Upper lobe of right lung (tissue), 1 donor: ENCODE measurements around the gene MRPL32. TPM values are rescaled to one million over a fixed set of nuclear protein-coding genes. Genes with fewer than 3 reads are reported as not detected.

Experiments
- ATAC-seq: fragments of 200-7000 bp; cut with Tn5 transposase; one replicate; pipeline ENCODE4 v1.9.1; 2020; ENCODE audit warnings: mild to moderate bottlenecking, moderate library complexity
- DNase-seq: peaks from one replicate; pipeline ENCODE4 v3.0.0-alpha.2; 2020
- H3K27ac ChIP-seq: fragments of 200-600 bp; one replicate; pipeline ENCODE4 v1.8.0; 2022
- H3K27me3 ChIP-seq: fragments of 200-600 bp; one replicate; pipeline ENCODE4 v1.8.0; 2022; ENCODE audit warnings: mild to moderate bottlenecking
- H3K36me3 ChIP-seq: fragments of 200-600 bp; one replicate; pipeline ENCODE4 v1.8.0; 2022
- H3K4me1 ChIP-seq: fragments of 200-600 bp; one replicate; pipeline ENCODE4 v1.8.0; 2022
- H3K4me3 ChIP-seq: fragments of 200-600 bp; one replicate; pipeline ENCODE4 v1.8.0; 2022; ENCODE audit warnings: mild to moderate bottlenecking
- H3K9me3 ChIP-seq: fragments of 200-600 bp; one replicate; pipeline ENCODE4 v1.8.0; 2022
- CTCF ChIP-seq: fragments of 200-600 bp; IDR thresholded peaks from one replicate; pipeline ENCODE4 v1.8.0; 2022; ENCODE audit warnings: antibody characterized with exemption
- intact Hi-C: fragments of 100-400 bp; cut with DNase I; formaldehyde crosslinking; loops from one replicate; pipeline ENCODE4 v1.11.0; 2022
- total RNA-seq: library from RNA; stranded (reverse); fragmentation: NEBNext Ultra II Directional; extraction: Animal tissue kit (Norgen Biotek cat#: 25700); gene quantifications from one replicate; pipeline ENCODE4 v1.2.1, GENCODE V29; 2021
- donor health status: DM: no; HTN: yes; CAD: no; lungs with severe emphysema.

Gene MRPL32
- total RNA-seq, 1 donor from 2014 or later = 44.8 TPM

GRCh38 chr7:42893346-42894240 lies 38.6 kb upstream of the MRPL32 start:
- intact Hi-C loops = no loop called here
- no peak for ATAC-seq
- H3K4me1 ChIP-seq = peaks cover 5% of the 10 kb centered on the region
- no peak for DNase-seq
- no peak overlapping the region for H3K4me3 ChIP-seq
- H3K27ac ChIP-seq = no peak overlapping the region
- no peaks in the 10 kb centered on the region for H3K36me3 ChIP-seq
- TF ChIP-seq CTCF = no peak
- no peaks in the 10 kb centered on the region for H3K27me3 ChIP-seq
- no peaks in the 10 kb centered on the region for H3K9me3 ChIP-seq

- H3K36me3 ChIP-seq = no peaks in the 10 kb centered on the region
- ATAC-seq (no peak), DNase-seq (no peak)
- H3K27me3 ChIP-seq = no peaks in the 10 kb centered on the region
- TF ChIP-seq CTCF = no peak
- intact Hi-C loops = no loop called here
- no peaks in the 10 kb centered on the region for H3K9me3 ChIP-seq
- H3K4me3 ChIP-seq = no peak overlapping the region
- H3K4me1 ChIP-seq = no peaks in the 10 kb centered on the region
- H3K27ac ChIP-seq = no peak overlapping the region
These were observed 31.3 kb upstream of the MRPL32 start for GRCh38 chr7:42900842-42901241.

GRCh38 chr7:42902331-42902730 lies 29.8 kb upstream of the MRPL32 start:
- Histone ChIP-seq H3K4me3 (no peak overlapping the region), H3K27me3 (no peaks in the 10 kb centered on the region), H3K9me3 (no peaks in the 10 kb centered on the region), H3K36me3 (no peaks in the 10 kb centered on the region), H3K27ac (no peak overlapping the region), H3K4me1 (peaks cover 4% of the 10 kb centered on the region)
- no peak for ATAC-seq
- TF ChIP-seq CTCF = no peak
- DNase-seq = no peak
- intact Hi-C loops = no loop called here

GRCh38 chr7:42906181-42906580 lies 26.0 kb upstream of the MRPL32 start:
- ATAC-seq (no peak), DNase-seq (no peak)
- Histone ChIP-seq H3K4me3 (no peak overlapping the region), H3K36me3 (no peaks in the 10 kb centered on the region), H3K27me3 (no peaks in the 10 kb centered on the region), H3K27ac (no peak overlapping the region), H3K9me3 (no peaks in the 10 kb centered on the region), H3K4me1 (peaks cover 15% of the 10 kb centered on the region)
- TF ChIP-seq CTCF = no peak
- intact Hi-C loops = no loop called here

- DNase-seq (no peak), ATAC-seq (no peak)
- no peaks in the 10 kb centered on the region for H3K27me3 ChIP-seq
- no peaks in the 10 kb centered on the region for H3K9me3 ChIP-seq
- no peaks in the 10 kb centered on the region for H3K36me3 ChIP-seq
- no peak overlapping the region for H3K27ac ChIP-seq
- intact Hi-C loops = no loop called here
- TF ChIP-seq CTCF = no peak
- H3K4me3 ChIP-seq = no peak overlapping the region
- peaks cover 15% of the 10 kb centered on the region for H3K4me1 ChIP-seq
These were observed 24.9 kb upstream of the MRPL32 start for GRCh38 chr7:42907316-42907715.
